T-helper 17 cell (primary cell): ENCODE measurements around the gene ACOX3. TPM values are rescaled to one million over a fixed set of nuclear protein-coding genes. Genes with fewer than 3 reads are reported as not detected.

Experiments
- ATAC-seq: fragments of 150-1000 bp; cut with Tn5 transposase; 2 replicates; pipeline ENCODE4 v1.10.0; 2021; ENCODE audit warnings: mild to moderate bottlenecking, moderate library complexity
- DNase-seq, 3 donors: peaks; one replicate each; pipeline versions ENCODE4 v3.0.0 to v3.0.0-alpha.2; 2020 to 2021
- H3K9me3 ChIP-seq: one replicate; pipeline ENCODE4 v1.7.0; 2013; ENCODE audit warnings: low read length, mild to moderate bottlenecking; ENCODE audit not compliant: control insufficient read depth, poor library complexity, severe bottlenecking
- H3K27ac Mint-ChIP-seq: one replicate; pipeline ENCODE4 v1.8.0; 2022; ENCODE audit warnings: mild to moderate bottlenecking, moderate library complexity, mixed read lengths
- H3K27me3 Mint-ChIP-seq: one replicate; pipeline ENCODE4 v1.8.0; 2022; ENCODE audit warnings: mixed read lengths
- H3K36me3 Mint-ChIP-seq: one replicate; pipeline ENCODE4 v1.8.0; 2022; ENCODE audit warnings: low read depth, mixed read lengths
- H3K4me1 Mint-ChIP-seq: one replicate; pipeline ENCODE4 v1.8.0; 2022; ENCODE audit warnings: mild to moderate bottlenecking, mixed read lengths
- H3K4me3 Mint-ChIP-seq: one replicate; pipeline ENCODE4 v1.8.0; 2022; ENCODE audit warnings: mild to moderate bottlenecking, moderate library complexity, mixed read lengths
- total RNA-seq, 4 donors: library from RNA in 2 of 4; stranded (reverse) in 2 of 4; gene quantifications; one replicate each; pipeline ENCODE4 v1.2.3 and lab custom pipeline; 2022 to 2026

Gene ACOX3
- total RNA-seq, 2 donors from 2014 or later = 9.6 to 11.3 TPM

- ATAC-seq (no peak), DNase-seq (no peak)
- no peak overlapping the region for H3K4me3 Mint-ChIP-seq
- H3K27me3 Mint-ChIP-seq = no peaks in the 10 kb centered on the region
- H3K4me1 Mint-ChIP-seq = no peaks in the 10 kb centered on the region
- no peak overlapping the region for H3K27ac Mint-ChIP-seq
- no peaks in the 10 kb centered on the region for H3K9me3 ChIP-seq
- H3K36me3 Mint-ChIP-seq = no peaks in the 10 kb centered on the region
These were observed 112.1 kb downstream of the ACOX3 start for GRCh38 chr4:8328456-8328855.

- ATAC-seq = no peak
- H3K4me3 Mint-ChIP-seq = no peak overlapping the region
- no peaks in the 10 kb centered on the region for H3K4me1 Mint-ChIP-seq
- no peak overlapping the region for H3K27ac Mint-ChIP-seq
- no peak for DNase-seq
- H3K36me3 Mint-ChIP-seq = no peaks in the 10 kb centered on the region
- H3K9me3 ChIP-seq = no peaks in the 10 kb centered on the region
- no peaks in the 10 kb centered on the region for H3K27me3 Mint-ChIP-seq
These were observed 114.3 kb downstream of the ACOX3 start for GRCh38 chr4:8326206-8326605.

GRCh38 chr4:8325291-8325973 is 115.1 kb downstream of the ACOX3 start:
- ATAC-seq (no peak), DNase-seq (no peak)
- Mint-ChIP-seq H3K27ac (no peak overlapping the region), H3K36me3 (no peaks in the 10 kb centered on the region), H3K27me3 (no peaks in the 10 kb centered on the region), H3K4me3 (no peak overlapping the region), H3K4me1 (no peaks in the 10 kb centered on the region)
- H3K9me3 ChIP-seq = no peaks in the 10 kb centered on the region

- Mint-ChIP-seq H3K4me1 (no peaks in the 10 kb centered on the region), H3K27me3 (no peaks in the 10 kb centered on the region), H3K36me3 (no peaks in the 10 kb centered on the region), H3K27ac (no peak overlapping the region), H3K4me3 (no peak overlapping the region)
- ATAC-seq (no peak), DNase-seq (no peak)
- H3K9me3 ChIP-seq = no peaks in the 10 kb centered on the region
These were observed 115.8 kb downstream of the ACOX3 start for GRCh38 chr4:8324640-8325239.

GRCh38 chr4:8323947-8324555 is 116.5 kb downstream of the ACOX3 start:
- no peaks in the 10 kb centered on the region for H3K4me1 Mint-ChIP-seq
- ATAC-seq (no peak), DNase-seq (no peak)
- no peaks in the 10 kb centered on the region for H3K9me3 ChIP-seq
- no peaks in the 10 kb centered on the region for H3K27me3 Mint-ChIP-seq
- H3K27ac Mint-ChIP-seq = no peak overlapping the region
- H3K4me3 Mint-ChIP-seq = no peak overlapping the region
- no peaks in the 10 kb centered on the region for H3K36me3 Mint-ChIP-seq

GRCh38 chr4:8322794-8323704 is 117.5 kb downstream of the ACOX3 start:
- ATAC-seq = no peak
- no peaks in the 10 kb centered on the region for H3K27me3 Mint-ChIP-seq
- H3K4me3 Mint-ChIP-seq = no peak overlapping the region
- DNase-seq = no peak
- no peaks in the 10 kb centered on the region for H3K4me1 Mint-ChIP-seq
- no peak overlapping the region for H3K27ac Mint-ChIP-seq
- no peaks in the 10 kb centered on the region for H3K9me3 ChIP-seq
- no peaks in the 10 kb centered on the region for H3K36me3 Mint-ChIP-seq

- no peak for DNase-seq
- no peaks in the 10 kb centered on the region for H3K36me3 Mint-ChIP-seq
- ATAC-seq = no peak
- H3K4me3 Mint-ChIP-seq = no peak overlapping the region
- no peaks in the 10 kb centered on the region for H3K4me1 Mint-ChIP-seq
- H3K27me3 Mint-ChIP-seq = no peaks in the 10 kb centered on the region
- no peak overlapping the region for H3K27ac Mint-ChIP-seq
- no peaks in the 10 kb centered on the region for H3K9me3 ChIP-seq
These were observed 118.8 kb downstream of the ACOX3 start for GRCh38 chr4:8321771-8322170.

GRCh38 chr4:8321220-8321619 is 119.3 kb downstream of the ACOX3 start:
- no peaks in the 10 kb centered on the region for H3K9me3 ChIP-seq
- DNase-seq = no peak
- Mint-ChIP-seq H3K27ac (no peak overlapping the region), H3K36me3 (no peaks in the 10 kb centered on the region), H3K27me3 (no peaks in the 10 kb centered on the region), H3K4me3 (no peak overlapping the region), H3K4me1 (no peaks in the 10 kb centered on the region)
- no peak for ATAC-seq

- DNase-seq (no peak), ATAC-seq (no peak)
- H3K4me1 Mint-ChIP-seq = no peaks in the 10 kb centered on the region
- no peaks in the 10 kb centered on the region for H3K9me3 ChIP-seq
- peaks cover 5% of the 10 kb centered on the region for H3K27me3 Mint-ChIP-seq
- no peak overlapping the region for H3K4me3 Mint-ChIP-seq
- H3K36me3 Mint-ChIP-seq = no peaks in the 10 kb centered on the region
- H3K27ac Mint-ChIP-seq = no peak overlapping the region
These were observed 120.2 kb downstream of the ACOX3 start for GRCh38 chr4:8320386-8320750.

GRCh38 chr4:8319731-8320385 is 120.7 kb downstream of the ACOX3 start:
- H3K4me1 Mint-ChIP-seq = no peaks in the 10 kb centered on the region
- no peak overlapping the region for H3K27ac Mint-ChIP-seq
- no peaks in the 10 kb centered on the region for H3K9me3 ChIP-seq
- peaks cover 10% of the 10 kb centered on the region for H3K27me3 Mint-ChIP-seq
- DNase-seq = no peak
- H3K36me3 Mint-ChIP-seq = no peaks in the 10 kb centered on the region
- ATAC-seq = no peak
- no peak overlapping the region for H3K4me3 Mint-ChIP-seq

GRCh38 chr4:8319061-8319460 is 121.5 kb downstream of the ACOX3 start:
- H3K4me3 Mint-ChIP-seq = no peak overlapping the region
- H3K36me3 Mint-ChIP-seq = no peaks in the 10 kb centered on the region
- H3K27ac Mint-ChIP-seq = no peak overlapping the region
- ATAC-seq = no peak
- no peaks in the 10 kb centered on the region for H3K4me1 Mint-ChIP-seq
- no peaks in the 10 kb centered on the region for H3K9me3 ChIP-seq
- H3K27me3 Mint-ChIP-seq = peaks cover 18% of the 10 kb centered on the region
- no peak for DNase-seq

GRCh38 chr4:8318509-8318908 is 122.0 kb downstream of the ACOX3 start:
- DNase-seq = no peak

GRCh38 chr4:8317474-8317873 is 123.0 kb downstream of the ACOX3 start:
- Mint-ChIP-seq H3K36me3 (no peaks in the 10 kb centered on the region), H3K4me3 (no peak overlapping the region), H3K27ac (no peak overlapping the region), H3K27me3 (peaks cover 19% of the 10 kb centered on the region), H3K4me1 (no peaks in the 10 kb centered on the region)
- no peaks in the 10 kb centered on the region for H3K9me3 ChIP-seq
- ATAC-seq (no peak), DNase-seq (no peak)

More at GRCh38 chr4:8318509-8318908, 122.0 kb downstream of the ACOX3 start:
- H3K9me3 ChIP-seq = no peaks in the 10 kb centered on the region
- Mint-ChIP-seq H3K27me3 (peaks cover 19% of the 10 kb centered on the region), H3K4me1 (no peaks in the 10 kb centered on the region), H3K36me3 (no peaks in the 10 kb centered on the region), H3K4me3 (no peak overlapping the region), H3K27ac (no peak overlapping the region)
- ATAC-seq = no peak
